Suppressor macrophage treated with lipopolysaccharide for 4 hours (primary cell): ENCODE measurements around the gene MBD3.
"Not testable (repeated sequence)": the region's sequence is repeated elsewhere in the genome, so short reads cannot be mapped to it uniquely, and the experiment has no call there.

Source experiments
- DNase-seq: peaks from one replicate; pipeline ENCODE4 v3.0.0-alpha.2; 2020

The MBD3 gene

DNA sequence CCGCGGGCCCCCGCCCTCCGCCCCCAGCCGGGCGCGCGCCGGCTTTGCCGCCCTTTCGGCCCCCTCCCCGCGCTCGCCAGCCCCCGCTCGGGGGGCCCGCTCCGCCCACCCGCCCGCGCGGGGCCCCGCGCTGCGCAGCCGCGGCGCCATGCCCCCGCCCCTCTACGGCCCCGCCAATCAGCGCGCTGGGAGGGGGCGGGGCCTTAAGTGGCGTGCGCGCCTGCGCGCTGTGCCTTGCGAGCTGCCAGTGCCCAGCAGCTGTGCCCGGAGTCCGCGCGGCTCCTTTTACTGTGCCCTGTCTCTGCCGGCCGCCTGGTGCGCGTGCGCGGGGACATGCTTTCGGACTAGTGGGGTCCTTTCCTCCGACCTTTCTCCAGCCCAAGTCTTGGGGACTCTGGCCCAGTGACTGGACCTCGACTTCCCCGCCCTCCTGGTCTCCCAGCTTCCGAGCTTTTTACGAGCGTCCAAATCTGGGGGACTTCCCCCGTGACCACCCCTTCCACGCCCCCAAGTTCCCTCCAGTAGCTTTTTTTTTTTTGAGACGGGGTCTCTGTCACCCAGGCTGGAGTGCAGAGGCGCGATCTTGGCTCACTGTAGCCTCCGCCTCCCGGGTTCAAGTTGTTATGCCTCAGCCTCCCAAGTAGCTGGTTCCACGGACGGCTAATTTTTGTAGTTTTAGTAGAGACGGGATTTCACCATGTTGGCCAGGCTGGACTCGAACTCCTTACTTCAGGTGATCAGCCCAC lies at the start of gene MBD3:
Gene MBD3, minus strand, starts transcription at position 111 of the 746 bp plus-strand sequence. CDS start 234 bp downstream, outside the sequence.
- peak; percentile 99 for DNase-seq

GRCh38 chr19:1640893-1641448 lies 48.3 kb upstream of the MBD3 start:
- DNase-seq: not testable (repeated sequence)

GRCh38 chr19:1636325-1637236 lies 43.9 kb upstream of the MBD3 start:
- DNase-seq: no peak

DNA sequence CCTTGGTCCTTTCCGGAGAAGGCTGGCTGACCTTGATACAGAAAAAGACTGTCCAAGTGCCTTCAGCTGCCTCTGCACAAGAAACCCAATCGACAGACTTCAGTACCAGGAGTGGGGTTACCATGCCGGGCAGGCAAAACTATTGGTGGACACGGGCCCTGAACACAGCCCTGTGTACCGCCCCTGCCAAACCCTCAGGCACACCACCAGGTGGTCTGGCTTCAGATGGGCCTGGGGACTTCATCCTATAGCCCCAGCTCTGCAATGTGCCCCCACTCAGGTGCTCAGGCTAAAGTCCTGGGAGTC lies 42.2 kb upstream of the MBD3 start:
- no peak for DNase-seq

GRCh38 chr19:1634242-1634937 lies 41.7 kb upstream of the MBD3 start:
- DNase-seq: no peak

GRCh38 chr19:1633269-1633826 lies 40.7 kb upstream of the MBD3 start:
- DNase-seq: no peak

DNA sequence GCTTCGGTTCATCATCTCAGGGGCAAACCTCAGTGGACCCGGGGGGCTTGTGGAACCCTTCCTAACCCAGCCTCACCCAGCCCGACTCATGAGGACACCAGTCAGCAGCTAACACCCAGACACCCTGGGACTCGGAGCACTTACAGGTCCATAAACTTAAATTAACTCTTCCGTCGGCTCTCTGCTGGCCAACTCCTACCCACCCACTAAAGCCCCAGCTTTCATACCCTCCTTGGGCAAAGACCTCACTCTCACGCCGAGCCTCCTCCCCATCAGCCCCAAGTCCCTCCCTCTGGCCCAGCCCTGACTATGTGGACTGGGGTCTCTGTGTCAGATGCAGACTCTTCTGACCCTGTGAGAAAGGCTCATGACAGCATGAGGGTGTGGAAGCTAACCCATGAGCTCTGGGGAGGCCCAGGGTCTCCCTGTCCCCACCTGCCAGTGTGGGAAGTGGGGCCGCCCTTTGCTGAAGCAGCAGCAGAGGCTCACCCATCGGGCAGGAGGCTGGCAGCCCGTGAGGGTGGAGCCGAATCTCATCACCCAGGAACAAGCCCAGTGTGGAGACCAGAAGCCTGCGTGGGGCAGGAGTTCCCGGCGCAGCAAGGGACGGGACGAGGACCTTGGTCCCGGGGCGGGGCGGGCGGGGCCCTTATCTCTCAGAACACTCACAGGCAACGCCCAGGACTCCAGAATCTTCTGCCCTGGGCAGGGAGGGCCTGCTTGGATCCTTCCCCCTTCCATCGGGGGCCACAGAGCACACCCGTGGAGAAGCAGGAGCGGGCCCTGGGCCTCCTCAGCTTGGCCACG lies 40.0 kb upstream of the MBD3 start:
- DNase-seq: no peak

GRCh38 chr19:1631557-1632100 lies 39.0 kb upstream of the MBD3 start:
- DNase-seq: no peak

DNA sequence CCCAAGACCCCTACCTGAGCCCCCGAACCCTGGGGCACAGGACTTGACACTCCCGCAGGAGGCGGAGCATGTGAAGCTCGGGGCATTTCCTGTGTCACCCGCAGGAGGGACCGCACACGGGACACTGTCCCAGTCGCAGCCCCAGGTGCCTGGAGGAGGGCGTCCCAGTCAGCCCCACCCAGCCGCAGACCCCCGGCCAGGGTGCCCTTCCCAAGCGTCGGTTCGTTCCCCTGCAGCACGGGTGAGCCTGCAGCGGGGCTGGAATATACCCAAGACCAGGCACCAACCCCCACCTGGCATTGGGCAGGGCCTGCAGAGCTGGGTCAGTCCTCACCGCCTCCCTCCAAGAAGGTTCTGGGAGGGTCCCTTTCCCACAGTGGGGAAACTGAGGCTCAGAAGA lies 38.1 kb upstream of the MBD3 start:
- no peak for DNase-seq

DNA sequence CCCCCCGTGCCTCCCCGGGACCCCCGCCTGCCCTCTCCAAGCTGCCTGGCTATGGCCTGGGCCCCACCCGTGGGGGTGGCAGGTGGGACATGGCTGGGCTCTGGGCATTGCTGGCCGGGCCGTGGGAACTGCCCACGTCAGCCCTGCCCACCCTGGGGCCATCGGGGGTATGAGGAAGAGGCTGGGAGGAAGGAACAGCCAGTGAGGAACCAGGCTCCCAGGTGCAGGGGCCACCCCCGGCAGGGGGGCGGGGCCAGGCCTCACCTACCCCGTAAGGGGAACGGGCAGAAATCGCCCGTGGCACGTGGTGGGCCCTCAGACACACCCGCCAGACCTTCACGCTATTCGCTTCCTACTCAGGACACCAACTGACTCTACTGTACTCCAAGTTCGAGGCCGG lies 37.3 kb upstream of the MBD3 start:
- no peak for DNase-seq

DNA sequence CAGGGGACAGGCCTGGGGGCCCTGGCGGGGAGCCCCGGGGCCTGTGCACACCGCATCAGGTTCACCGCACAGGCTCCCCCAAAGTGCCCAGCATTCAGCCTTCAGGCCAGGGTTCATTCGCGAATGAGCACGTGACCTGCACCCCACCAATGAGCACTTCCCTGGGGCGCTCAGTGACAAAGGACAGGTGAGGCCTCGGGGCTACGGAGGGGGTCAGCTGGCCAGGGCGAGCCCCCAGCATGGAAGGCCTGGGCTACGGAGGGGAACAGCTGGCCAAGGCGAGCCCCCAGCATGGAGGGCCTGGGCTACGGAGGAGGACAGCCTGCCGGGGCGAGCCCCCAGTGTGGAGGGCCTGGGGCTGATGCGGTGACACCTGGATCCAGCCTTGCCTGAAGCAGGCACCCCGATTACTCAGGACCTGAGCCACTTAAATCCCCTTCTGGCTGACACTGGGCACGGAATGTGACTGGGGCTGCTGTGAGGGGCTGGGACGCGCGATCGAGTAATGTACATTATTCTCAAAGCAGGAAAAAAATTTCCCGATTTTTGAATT lies 36.7 kb upstream of the MBD3 start:
- no peak for DNase-seq

GRCh38 chr19:1627194-1627593 lies 34.5 kb upstream of the MBD3 start:
- no peak for DNase-seq

DNA sequence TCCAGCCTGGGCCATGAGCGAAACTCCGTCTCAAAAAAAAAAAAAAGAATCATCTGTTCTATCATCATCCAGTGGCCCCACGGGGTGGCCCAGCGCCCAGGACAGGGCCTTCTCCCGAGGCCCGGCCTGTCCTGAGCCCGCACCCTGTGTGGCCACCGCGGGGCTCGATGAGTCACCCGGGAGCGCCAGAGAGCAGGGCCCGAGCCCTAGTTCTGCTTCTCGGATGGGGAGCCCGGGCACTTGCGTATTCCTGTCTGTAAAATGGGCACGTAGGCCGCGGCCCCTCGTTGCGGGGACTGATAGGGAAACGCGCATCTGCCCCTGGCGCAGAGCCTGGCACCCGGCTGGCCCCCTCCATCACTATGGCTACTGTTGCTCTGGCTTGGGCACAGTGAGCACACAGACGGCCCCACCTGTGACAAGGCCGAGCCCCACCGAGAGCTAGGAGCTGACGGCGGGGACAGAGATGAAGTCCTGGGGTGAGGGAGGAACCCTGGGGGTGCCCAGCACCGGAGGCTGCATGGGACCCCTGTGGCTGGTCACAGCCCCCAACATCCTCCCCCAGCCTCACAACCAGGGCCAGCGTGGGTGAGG lies 33.8 kb upstream of the MBD3 start:
- no peak for DNase-seq

DNA sequence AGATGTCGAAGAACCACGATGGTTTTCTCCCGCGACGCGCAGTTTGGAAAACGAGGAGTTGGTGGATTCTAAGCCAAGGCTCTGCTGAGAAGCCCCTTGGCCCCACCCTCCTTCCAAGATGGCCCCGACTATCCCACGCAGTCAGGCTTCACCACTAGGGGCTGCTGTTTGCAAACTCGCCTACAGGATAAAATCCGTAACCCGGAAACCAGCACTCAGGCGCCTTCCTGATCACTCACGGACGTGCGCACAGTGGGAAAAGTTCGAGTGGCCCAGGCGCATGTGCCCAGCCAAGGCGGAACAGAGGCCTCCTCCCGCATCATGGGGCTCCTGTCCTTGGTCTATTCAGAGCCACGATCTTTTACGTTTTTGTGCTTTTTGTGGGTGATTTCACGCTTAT lies 31.8 kb upstream of the MBD3 start:
- peak; percentile 71 for DNase-seq

- DNase-seq: no peak
Measured at GRCh38 chr19:1622541-1622940, 29.9 kb upstream of the MBD3 start.

DNA sequence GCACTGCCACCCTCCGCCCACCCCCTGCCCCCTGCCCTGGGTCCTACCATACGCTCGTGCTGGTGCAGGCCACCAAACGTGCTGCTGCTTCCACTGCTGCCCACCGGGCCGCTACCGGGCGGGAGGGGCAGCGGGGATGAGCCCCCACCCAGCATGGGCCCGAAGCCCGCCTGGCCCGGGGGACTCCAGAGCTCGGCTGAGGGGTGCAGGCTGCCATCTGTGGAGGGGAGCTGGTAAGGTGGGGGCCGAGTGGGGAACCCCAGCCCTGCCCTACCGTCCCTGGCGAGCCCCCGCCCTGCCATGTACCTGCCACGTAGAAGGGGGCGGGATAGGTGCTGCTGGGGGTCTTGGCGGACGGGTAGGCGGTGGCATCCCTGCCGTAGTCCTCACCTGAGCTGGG lies 29.3 kb upstream of the MBD3 start:
- DNase-seq: no peak

GRCh38 chr19:1621574-1621973 lies 28.9 kb upstream of the MBD3 start:
- no peak for DNase-seq

DNA sequence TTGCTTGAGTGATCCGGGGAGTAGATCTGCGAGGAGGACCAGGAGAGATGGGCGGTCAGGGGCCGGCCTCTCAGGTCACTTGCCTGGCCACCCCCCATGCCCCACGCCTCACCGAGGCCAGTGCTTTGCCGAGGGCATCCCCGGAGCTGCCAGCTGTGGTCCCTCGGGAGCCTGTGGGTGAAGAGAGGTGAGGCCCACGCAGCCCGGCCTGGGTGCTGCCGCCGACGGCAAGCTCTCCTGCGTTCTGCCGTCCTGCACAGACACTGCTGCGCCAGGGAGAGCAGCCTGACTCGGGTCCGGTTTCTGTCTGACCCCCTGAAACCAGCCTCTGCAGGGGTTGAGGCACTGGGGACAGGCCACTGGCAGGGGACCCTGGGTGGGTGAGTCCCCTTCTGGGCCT lies 28.4 kb upstream of the MBD3 start:
- no peak for DNase-seq

- no peak for DNase-seq
Measured at GRCh38 chr19:1620502-1620901, 27.8 kb upstream of the MBD3 start.

DNA sequence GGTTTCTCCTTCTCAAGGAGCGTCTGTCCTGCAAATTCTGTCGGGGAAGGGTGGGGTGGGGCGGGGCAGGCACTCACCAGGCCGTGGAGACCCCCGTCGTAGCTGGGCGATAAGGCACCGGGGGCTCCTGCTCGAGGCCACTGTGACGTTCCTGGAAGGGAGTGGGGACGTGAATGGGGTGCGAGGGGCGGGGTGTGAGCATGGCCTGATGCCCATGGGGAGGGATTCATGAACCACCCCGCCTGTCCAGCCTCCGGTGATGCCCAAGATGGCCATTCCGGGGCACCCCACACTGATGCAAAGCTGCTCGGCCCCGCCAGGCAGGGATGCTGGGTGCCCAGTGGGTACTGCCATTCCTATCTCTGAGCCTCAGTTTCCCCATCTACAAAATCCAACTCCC lies 27.0 kb upstream of the MBD3 start:
- no peak for DNase-seq

DNA sequence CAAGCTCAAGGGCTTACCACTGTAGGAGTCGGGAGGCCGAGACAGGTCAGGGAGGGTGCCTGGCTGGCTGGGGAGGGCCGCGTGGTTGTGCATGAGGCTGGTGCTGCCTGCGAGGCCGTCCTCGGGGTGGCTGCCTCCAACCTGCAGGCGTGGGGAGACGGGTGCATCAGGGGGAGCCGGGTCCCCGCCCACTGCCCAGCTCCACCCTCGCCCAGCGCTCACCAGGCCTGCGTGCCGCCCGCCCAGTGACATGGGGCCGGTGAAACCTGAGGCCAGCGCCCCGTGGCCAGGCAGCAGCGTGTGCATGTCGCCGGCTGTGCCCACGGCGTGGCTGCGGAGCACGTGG lies 26.4 kb upstream of the MBD3 start:
- DNase-seq: no peak
